ENCODE measurements around the gene EPN2.

Gene EPN2

DNA sequence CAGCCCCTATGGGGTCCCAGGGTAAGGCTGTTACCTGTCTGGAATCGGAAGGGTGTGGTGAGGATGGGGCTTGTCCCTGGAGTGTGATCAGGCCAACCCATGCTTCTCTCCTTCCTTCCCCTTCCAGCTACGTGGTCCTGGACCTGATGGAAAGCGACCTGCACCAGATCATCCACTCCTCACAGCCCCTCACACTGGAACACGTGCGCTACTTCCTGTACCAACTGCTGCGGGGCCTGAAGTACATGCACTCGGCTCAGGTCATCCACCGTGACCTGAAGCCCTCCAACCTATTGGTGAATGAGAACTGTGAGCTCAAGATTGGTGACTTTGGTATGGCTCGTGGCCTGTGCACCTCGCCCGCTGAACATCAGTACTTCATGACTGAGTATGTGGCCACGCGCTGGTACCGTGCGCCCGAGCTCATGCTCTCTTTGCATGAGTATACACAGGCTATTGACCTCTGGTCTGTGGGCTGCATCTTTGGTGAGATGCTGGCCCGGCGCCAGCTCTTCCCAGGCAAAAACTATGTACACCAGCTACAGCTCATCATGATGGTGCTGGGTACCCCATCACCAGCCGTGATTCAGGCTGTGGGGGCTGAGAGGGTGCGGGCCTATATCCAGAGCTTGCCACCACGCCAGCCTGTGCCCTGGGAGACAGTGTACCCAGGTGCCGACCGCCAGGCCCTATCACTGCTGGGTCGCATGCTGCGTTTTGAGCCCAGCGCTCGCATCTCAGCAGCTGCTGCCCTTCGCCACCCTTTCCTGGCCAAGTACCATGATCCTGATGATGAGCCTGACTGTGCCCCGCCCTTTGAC is 143.5 kb downstream of the EPN2 start:
- POLR2A ChIA-PET: no interaction called here
- CTCF ChIA-PET: interaction anchor here (0.9 to 8.7 kb wide), 4 partner anchors 10 to 17 kb away, joined by 3 to 121 read pairs (median 4); partner anchors contain the start of gene B9D1

DNA sequence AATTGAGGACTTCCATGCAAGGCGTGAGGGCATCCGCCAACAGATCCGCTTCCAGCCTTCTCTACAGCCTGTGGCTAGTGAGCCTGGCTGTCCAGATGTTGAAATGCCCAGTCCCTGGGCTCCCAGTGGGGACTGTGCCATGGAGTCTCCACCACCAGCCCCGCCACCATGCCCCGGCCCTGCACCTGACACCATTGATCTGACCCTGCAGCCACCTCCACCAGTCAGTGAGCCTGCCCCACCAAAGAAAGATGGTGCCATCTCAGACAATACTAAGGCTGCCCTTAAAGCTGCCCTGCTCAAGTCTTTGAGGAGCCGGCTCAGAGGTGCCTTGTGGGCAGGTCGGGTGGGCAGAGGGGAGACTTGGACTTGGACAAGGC is 144.2 kb downstream of the EPN2 start:
- POLR2A ChIA-PET: no interaction called here

More for the DNA sequence above, 143.5 kb downstream of the EPN2 start:
- DNase-seq (ENCODE audit: extremely low spot score): no peak
- TF ChIP-seq, protein P1, sequence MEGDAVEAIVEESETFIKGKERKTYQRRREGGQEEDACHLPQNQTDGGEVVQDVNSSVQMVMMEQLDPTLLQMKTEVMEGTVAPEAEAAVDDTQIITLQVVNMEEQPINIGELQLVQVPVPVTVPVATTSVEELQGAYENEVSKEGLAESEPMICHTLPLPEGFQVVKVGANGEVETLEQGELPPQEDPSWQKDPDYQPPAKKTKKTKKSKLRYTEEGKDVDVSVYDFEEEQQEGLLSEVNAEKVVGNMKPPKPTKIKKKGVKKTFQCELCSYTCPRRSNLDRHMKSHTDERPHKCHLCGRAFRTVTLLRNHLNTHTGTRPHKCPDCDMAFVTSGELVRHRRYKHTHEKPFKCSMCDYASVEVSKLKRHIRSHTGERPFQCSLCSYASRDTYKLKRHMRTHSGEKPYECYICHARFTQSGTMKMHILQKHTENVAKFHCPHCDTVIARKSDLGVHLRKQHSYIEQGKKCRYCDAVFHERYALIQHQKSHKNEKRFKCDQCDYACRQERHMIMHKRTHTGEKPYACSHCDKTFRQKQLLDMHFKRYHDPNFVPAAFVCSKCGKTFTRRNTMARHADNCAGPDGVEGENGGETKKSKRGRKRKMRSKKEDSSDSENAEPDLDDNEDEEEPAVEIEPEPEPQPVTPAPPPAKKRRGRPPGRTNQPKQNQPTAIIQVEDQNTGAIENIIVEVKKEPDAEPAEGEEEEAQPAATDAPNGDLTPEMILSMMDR (IDR thresholded peaks at IDR 0.05; ENCODE audit: control extremely low read depth, extremely low read depth, low read depth, missing control alignments): no peak

GRCh38 chr17:19381741-19382444 is 144.7 kb downstream of the EPN2 start:
- DNase-seq (ENCODE audit: extremely low spot score): no peak
- CTCF ChIA-PET: interaction anchor here (8.7 kb wide), 1 partner anchor 18 kb away, joined by 121 read pairs; the partner anchor contains the start of gene B9D1

More for the DNA sequence above, 144.2 kb downstream of the EPN2 start:
- CTCF ChIA-PET: interaction anchor here (0.9 to 8.7 kb wide), 2 partner anchors 12 to 18 kb away, joined by 4 to 121 read pairs; partner anchors contain the start of gene B9D1
- no peak for DNase-seq (ENCODE audit: extremely low spot score)
- TF ChIP-seq, protein P1 (IDR thresholded peaks at IDR 0.05; ENCODE audit: control extremely low read depth, extremely low read depth, low read depth, missing control alignments): no peak

GRCh38 chr17:19382531-19383444 is 145.6 kb downstream of the EPN2 start:
- ChIA-PET CTCF (interaction anchor here (0.8 kb wide), 1 partner anchor 20 kb away, joined by 4 read pairs; the partner anchor contains the start of gene B9D1), POLR2A (no interaction called here)
- DNase-seq (ENCODE audit: extremely low spot score): no peak
- TF ChIP-seq, protein P1 (IDR thresholded peaks at IDR 0.05; ENCODE audit: control extremely low read depth, extremely low read depth, low read depth, missing control alignments): no peak

More at GRCh38 chr17:19381741-19382444, 144.7 kb downstream of the EPN2 start:
- POLR2A ChIA-PET: no interaction called here
- TF ChIP-seq, protein P1 (IDR thresholded peaks at IDR 0.05; ENCODE audit: control extremely low read depth, extremely low read depth, low read depth, missing control alignments): no peak

DNA sequence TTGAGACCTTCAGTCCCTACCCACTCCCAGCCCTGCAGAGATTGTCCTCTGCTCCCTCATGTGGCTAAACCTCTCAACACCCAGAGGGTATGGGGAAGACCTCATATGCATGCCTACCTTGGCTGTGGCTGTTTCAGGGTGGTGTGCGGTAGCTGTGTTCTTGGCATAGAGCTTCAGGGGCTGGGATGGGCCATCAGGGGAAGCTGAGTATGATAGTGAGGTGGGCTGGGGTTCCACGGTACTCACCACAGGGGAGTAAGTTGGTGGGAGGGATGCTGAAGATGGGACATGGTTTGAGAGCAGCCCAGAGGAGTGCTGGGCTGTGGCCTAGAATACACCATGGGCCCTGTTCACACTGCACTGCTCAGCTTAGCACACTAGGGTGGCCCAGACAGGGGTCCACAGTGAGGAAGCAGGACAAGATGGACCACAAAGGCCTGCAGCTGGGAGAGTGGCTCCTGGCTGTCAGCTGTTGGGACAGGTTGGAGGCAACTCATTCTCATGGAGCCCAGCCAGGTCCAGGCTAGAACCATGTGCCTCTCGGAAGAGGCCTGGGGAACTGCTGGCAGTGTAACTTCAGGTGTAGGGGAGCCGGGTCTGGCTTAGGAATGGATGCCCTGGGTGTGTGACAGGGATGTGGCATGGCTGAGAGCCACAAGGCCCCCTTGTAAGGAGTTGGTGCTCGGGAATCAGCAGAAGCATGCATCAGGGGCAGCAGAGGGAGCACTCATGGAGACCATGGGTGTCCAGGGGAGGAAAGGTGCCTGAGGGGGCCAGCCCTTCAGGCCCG is 146.7 kb downstream of the EPN2 start:
- ChIA-PET CTCF (interaction anchor here (0.8 to 1.2 kb wide), 2 partner anchors 21 to 63 kb away, joined by 3 to 4 read pairs; partner anchors contain the start of gene B9D1), POLR2A (no interaction called here)
- DNase-seq (ENCODE audit: extremely low spot score): no peak
- TF ChIP-seq, protein P1 (IDR thresholded peaks at IDR 0.05; ENCODE audit: control extremely low read depth, extremely low read depth, low read depth, missing control alignments): no peak

Data from GM10248 (cell line).